ENCODE data around the gene DCAF6.

DNA sequence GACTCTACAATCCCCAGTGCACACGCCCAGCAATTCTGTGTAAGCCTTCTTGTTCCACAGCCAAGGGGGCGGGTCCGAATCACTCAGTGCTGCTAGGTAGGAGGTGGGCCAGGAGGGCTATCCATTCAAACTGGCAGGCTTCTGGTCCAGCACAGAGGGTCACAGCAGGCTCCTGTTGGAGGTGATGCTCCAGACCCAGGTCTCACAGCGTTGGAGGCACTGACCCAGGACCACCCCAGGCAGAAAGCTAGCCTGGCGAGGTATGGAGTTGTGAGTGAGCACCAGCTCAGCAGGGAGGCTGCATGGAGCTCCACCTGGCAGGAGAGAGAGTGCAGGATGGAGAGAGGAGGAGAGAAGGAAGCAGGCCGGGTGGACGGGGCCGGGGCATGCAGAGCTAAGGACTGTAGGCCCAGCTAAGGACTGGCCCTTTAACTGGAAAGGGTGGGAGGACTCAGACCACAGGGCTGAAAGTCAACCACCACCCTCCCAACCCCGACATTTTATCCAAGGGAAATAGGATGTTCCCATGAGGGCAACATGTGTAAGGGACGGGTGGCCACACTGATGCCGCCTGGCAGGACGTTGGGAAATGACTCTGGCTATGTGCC, 161.5 kb downstream of the DCAF6 start:
- TF ChIP-seq CTCF (IDR thresholded peaks at IDR 0.05), result no peak
- no peak for TF ChIP-seq POLR2A (IDR thresholded peaks at IDR 0.05)
